NAMALWA (cell line): ENCODE results near the gene CCNH.
A peak's percentile ranks its signal among the peaks of the same experiment; 100 is the strongest.

Experiments used
- DNase-seq: peaks from one replicate; pipeline ENCODE4 v3.0.0-alpha.2; 2015; ENCODE audit warnings: low spot score

CCNH gene

DNA sequence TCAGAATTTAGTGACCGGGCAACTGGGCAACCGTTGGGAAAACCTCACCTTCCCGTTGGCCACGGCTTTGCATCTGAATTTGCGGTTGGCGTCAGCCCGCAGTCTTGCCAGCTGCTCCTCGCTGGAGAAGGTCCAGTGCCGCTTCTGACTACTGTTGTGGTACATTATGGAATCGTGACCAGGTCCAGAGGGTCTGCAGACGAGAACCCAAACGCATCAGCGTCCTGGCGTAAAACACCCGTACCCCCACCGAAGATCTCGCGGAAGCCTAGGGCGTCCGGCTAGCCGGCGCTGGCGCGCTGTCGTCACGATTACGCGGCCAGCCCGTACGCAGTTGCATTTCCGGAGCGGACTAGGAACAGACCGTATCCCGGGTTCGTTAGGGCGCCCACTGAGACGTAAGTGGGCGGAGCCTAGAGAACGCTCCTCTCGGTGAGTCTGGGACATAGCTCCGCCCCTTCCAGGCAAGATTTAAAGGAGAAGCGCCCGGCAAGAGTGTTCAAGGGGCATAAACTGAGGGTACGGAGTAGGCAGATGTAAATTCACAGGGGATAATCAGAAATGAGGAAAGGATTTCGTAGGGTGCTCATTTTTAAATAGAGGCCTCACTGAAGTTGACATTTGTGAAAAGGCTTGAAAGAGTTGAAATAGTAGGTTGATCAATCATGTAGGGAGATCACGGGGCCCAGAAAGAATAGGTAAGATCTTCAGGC lies at the start of gene CCNH:
CCNH (minus strand) TSS at position 301 of the 713 bp plus-strand sequence; CDS start at position 165, 136 bp downstream.
- DNase-seq = peak; percentile 99

DNA sequence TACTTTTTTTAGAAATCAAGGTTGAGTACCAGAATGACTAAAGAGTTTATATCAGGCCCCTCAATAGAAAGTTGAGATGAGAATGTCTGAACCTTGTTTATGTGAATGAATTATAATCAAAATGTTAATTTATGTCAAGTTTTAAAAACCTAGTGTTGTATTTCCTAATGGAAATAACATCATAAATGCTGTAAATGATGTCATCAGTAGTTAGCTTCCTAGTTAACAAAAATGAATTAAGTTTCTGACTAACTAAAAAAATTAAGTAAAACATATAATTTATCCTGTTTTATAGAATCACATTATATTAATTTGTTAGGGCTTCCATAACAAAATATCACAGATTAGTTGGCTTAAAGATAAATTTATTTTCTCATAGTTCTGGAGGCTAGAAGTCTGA lies 45.0 kb upstream of the CCNH start:
- DNase-seq = no peak

DNA sequence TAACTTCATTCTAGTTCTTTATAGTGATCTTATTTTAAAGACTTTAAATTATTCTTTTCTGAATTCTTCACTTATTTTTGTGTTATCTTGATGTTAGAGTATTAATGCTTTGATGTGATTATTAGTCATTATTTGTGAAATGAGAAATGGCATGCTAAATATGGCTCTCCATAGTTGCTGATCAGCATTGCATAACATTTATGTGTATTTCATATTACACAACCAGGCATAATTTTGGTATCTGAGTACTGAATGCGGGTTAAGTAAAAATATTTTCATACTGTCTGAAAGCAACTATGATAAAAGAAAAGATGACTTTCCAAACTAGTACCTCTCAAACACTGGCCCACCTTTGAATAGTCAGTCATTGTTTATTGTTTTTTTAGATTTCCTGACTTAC lies 41.1 kb upstream of the CCNH start:
- no peak for DNase-seq

DNA sequence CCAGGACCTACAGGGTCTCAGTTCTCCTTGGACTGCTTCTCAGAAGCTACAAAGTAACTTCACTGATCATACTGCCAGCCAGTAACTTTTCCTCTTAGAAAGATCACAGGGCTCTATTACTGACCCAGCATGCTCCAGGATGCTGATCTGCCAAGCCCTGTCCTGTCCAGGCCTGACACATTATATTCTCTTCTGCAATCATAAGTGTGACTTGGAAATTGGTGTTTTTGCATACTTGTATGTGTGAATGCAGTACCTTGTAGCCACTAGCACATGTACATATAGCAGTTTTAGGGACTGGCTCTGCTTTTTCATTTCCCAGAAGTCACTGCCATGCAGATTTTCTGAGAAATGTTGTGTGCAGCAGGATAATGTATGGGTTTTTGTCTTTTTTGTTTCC lies 40.1 kb upstream of the CCNH start:
- no peak for DNase-seq

DNA sequence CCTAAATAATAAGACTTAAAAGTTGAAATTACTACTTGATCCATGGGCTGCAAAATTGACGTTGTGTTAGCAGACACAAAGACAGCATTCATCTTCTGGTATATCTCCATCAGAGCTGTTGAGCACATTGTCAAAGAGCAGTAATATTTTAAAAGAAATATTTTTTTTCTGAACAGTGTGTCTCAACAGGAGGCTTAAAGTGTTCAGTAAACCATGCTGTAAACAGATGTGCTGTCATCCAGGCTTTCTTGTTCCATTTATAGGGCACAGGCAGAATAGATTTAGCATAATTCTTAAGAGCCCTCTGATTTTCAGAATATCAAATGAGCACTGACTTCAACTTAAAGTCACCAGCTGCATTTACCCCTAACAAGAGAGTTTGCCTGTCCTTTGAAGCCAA lies 29.7 kb upstream of the CCNH start:
- DNase-seq = no peak

- no peak for DNase-seq
Measured at GRCh38 chr5:87438231-87438630, 25.5 kb upstream of the CCNH start.

- no peak for DNase-seq
Measured at GRCh38 chr5:87437724-87438123, 25.0 kb upstream of the CCNH start.

DNA sequence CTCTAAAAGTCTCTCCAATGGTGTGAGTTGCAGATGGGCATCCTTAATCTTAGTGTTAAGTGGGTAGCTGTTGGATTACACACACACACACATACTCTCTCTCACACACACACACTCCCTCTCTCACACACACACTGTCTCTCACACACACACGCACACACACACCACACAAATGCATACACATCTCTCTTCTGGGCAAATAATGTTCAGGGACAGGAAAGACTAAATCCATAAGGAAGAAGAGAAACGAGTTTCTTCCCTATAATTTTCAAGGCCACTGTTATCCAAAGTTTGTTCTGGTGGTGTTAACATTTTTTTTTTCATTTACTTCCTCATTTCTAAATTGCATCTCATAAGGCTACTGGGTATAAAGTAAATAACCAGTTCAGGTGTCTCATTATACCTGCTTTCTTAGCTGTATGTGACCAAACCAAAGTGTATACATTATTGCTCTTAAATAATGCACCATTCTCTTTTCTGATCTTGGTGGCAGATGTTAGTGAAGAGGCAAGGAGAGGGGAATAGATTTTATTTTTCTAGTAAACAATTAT lies 22.5 kb upstream of the CCNH start:
- DNase-seq = no peak

DNA sequence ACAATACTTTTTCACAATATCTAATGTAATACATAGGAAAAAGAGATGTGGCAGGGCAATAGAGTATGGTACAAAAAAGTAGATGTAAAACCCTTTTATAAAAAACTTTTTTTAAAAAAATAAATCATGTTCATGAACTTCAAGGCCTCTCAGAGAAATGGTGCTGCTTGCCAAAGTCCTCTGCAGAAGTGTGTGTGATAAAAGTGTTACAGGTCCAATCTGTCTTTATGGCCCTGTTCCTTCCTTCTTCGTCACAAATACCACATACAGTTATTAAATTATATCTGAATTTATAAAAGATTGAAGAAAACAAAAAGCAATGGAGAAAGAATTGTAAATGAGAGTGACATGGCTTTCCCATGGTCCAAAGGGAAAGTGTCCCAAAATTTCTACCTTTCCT lies 21.7 kb upstream of the CCNH start:
- DNase-seq = no peak

- DNase-seq = no peak
Measured at GRCh38 chr5:87433945-87434344, 21.2 kb upstream of the CCNH start.

DNA sequence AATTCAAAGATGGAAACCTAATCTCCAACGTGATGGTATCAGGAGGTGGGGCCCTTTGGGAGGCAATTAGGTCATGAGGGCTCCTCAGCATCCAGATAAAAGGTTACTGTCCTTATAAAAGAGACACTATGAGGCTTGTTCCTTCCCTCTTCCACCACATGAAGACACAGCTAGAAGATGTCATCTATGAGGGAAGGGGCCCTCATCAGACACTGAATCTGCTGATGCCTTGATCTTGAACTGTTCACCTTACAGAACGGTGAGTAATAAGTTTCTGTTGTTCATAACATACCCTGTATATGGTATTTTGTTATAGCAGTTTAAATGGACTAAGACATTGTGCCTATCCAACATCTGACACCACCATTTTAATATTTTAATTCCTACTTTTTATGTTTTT lies 19.7 kb upstream of the CCNH start:
- DNase-seq = no peak

- DNase-seq = no peak
Measured at GRCh38 chr5:87430863-87431457, 18.2 kb upstream of the CCNH start.

- no peak for DNase-seq
Measured at GRCh38 chr5:87423755-87424154, 11.0 kb upstream of the CCNH start.

GRCh38 chr5:87421307-87421706 lies 8.6 kb upstream of the CCNH start:
- DNase-seq = no peak

DNA sequence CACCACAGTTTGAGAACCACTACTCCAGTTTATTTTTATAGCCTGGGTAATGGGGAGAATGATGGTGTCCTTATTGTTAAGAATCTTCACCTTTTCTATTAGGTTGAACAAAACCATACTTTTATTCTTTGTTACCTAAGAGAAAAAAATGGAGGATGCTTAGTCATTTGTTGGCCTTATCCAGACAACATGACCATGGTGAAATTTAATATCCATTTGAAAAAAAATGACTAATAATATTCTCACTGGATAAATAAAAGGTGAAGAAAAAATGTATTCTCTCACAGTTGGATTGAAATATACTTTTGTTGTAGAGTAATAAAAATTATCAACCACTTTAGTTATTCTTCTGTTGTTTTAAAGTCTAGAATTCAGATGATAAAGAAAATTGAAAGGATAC lies 5.8 kb upstream of the CCNH start:
- no peak for DNase-seq

DNA sequence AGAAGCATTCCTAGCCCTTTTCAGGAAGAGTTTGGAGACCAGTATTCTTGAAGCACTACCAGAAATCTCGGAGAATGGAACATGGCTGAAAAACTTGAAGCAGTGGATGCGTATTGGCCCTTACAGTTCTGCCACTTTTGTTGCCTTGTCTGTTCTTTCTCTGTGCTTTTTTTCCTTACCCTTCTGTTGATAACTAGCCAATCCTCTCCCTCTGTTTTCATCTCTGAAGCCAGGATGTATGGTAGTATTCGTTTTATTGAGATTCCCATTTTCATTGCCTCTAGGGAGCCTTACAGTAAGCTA lies 564 bp upstream of the CCNH start:
- no peak for DNase-seq

DNA sequence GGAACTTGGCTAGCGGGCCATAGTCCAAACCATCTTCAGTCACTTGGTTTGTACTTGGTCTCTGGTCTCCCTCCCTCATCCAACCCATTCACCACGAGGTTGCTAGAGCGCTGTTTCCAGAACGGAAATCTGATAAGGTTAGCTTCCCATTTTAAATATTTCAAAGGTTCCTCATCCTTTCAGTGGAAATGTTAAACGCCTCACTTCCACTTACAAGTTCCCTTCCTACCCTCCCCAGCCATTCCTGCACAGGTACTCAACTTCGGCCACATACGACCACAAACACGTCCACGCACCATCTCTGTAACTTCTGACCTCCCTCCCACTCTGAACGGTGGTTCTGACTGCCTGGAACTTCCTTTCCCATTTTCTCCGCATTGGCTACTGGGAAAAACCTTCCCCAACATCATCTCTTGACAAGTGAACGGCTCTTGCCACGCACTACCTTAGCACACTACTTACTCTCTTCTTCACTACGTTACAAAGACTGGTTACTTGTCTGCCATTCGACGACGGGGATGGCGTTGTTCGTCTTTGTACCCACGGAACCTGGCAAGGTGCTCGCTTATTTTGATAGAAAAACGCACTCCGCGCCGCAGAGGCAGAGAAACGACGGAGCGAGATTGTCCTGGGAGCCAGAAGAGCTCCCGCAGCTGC lies 629 bp downstream of the CCNH start:
- peak; percentile 58 for DNase-seq

- no peak for DNase-seq
Measured at GRCh38 chr5:87411586-87411972, 1.2 kb downstream of the CCNH start.

- DNase-seq = no peak
Measured at GRCh38 chr5:87410931-87411330, 1.8 kb downstream of the CCNH start.

DNA sequence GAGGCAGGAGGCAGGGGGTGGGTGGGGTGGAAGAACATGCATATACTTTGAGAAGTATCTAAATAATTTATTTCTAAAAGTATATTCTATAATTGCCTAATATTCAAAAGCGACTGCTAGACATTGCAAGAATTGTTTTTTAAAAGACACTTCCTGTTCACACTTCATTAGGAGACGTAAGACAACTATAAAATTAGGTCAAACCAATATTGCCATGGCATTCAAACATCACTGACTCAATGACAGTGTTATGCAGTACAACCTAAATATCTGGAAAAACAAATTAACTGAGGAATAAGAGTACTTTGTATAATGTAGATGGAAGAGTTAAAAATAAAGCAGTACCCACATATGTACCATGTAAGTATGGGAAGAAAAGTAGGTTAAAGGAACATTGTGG lies 4.5 kb downstream of the CCNH start:
- no peak for DNase-seq

DNA sequence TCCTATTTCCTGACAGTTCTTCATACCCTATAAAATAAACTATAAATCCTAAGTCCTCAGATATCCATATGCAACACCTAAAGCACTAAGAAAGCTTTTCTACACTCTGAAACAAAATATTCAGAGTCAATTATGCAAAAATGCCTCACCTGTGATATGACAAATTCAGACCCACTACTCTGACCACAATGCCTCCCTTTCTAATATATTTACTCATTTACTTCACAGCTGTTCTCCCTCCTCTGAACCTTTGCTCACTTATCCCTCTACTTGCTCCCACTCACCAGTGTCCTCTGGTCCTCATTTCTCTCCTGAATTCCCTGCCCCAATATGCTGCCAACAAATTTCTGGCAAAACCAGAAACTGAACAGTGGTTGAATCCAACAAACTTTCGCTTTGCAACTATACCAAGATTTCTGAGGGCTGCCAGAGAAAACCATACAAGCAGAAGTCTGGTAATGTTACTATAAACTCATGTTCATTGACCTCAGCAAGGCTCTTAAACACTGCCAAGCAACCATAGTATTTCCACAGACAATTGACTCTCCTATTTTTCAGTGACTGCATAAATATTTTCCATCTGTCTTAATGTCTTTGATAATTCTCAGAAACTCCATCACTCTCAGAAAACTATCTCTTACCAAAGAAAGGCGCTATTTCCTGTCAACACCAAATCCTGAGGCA lies 7.1 kb downstream of the CCNH start:
- no peak for DNase-seq

DNA sequence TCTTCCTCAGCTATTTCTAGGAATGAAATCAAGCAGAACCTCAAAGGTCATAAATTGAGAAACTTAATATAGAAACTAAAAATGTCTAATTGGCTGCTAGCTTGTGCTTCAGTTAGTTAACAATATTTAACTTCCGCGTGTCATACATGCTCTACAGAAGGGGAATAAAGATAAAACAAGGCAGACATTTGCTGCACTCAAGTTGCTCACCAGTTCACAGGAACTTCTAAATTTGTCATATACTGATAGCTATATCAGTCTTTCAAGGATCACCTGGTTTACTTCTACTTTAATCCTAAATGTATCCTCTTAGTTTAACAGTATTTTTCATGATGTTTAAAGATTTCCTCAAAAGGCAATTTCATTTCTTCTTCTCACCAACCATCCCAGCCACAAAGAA lies 8.4 kb downstream of the CCNH start:
- no peak for DNase-seq

DNA sequence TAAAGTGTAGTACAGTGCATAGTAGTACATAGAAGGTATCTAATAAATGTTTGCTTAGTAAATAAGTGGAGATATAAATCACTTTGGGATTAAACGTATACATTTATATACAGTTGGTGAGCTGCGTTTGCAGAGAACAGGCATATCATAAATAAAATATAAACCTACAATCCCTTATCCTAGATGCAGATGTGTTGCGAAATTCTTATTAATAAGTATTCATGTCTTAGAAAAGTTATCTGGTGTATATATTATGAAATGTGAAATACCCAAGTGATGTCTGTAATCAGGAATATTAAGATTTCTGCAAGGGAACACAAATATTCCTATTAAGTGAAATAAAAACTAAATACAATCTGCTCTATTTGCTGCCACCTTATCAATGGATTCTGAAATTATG lies 8.8 kb downstream of the CCNH start:
- DNase-seq = no peak
